GM18507 (cell line): Measurements from ENCODE around the gene KCNC2.
"Not testable (repeated sequence)": the region's sequence is repeated elsewhere in the genome, so short reads cannot be mapped to it uniquely, and the experiment has no call there.

Source experiments
- DNase-seq: peaks from one replicate; pipeline ENCODE4 v3.0.0; 2011; ENCODE audit warnings: low read depth; ENCODE audit not compliant: insufficient read length; ENCODE audit errors: extremely low spot score
- FAIRE-seq: peaks from 2 replicates; lab custom pipeline; 2011; peaks lifted over from hg19 to GRCh38; lab: Jason Lieb, UNC

The KCNC2 gene

GRCh38 chr12:75209812-75210138 is at the start of gene KCNC2:
KCNC2 (minus strand) TSS chr12:75209839.
- DNase-seq (no peak), FAIRE-seq (no peak)

GRCh38 chr12:75259143-75259542 is 49.5 kb upstream of the KCNC2 start:
- DNase-seq (no peak), FAIRE-seq (no peak)

- FAIRE-seq: no peak
- DNase-seq: no peak
Observed at GRCh38 chr12:75257510-75257909, 47.9 kb upstream of the KCNC2 start.

- FAIRE-seq: no peak
- DNase-seq: no peak
Observed at GRCh38 chr12:75245108-75245507, 35.5 kb upstream of the KCNC2 start.

- no peak for DNase-seq
- FAIRE-seq: no peak
Observed at GRCh38 chr12:75239987-75240386, 30.3 kb upstream of the KCNC2 start.

GRCh38 chr12:75236206-75236605 is 26.6 kb upstream of the KCNC2 start:
- DNase-seq: no peak
- FAIRE-seq: no peak

- FAIRE-seq: no peak
Observed at GRCh38 chr12:75227132-75227531, 17.5 kb upstream of the KCNC2 start.

GRCh38 chr12:75212072-75212471 is 2.4 kb upstream of the KCNC2 start:
- FAIRE-seq (no peak), DNase-seq (no peak)

More at GRCh38 chr12:75227132-75227531, 17.5 kb upstream of the KCNC2 start:
- no peak for DNase-seq

- DNase-seq (no peak), FAIRE-seq (no peak)
Observed at GRCh38 chr12:75208856-75209811, 505 bp downstream of the KCNC2 start.

GRCh38 chr12:75207338-75208083 is 2.1 kb downstream of the KCNC2 start:
- DNase-seq (no peak), FAIRE-seq (no peak)

- no peak for DNase-seq
- FAIRE-seq: no peak
Observed at GRCh38 chr12:75205558-75205957, 4.1 kb downstream of the KCNC2 start.

GRCh38 chr12:75196865-75197264 is 12.8 kb downstream of the KCNC2 start:
- FAIRE-seq (no peak), DNase-seq (no peak)

- FAIRE-seq (no peak), DNase-seq (no peak)
Observed at GRCh38 chr12:75196408-75196807, 13.2 kb downstream of the KCNC2 start.

GRCh38 chr12:75194250-75194649 is 15.4 kb downstream of the KCNC2 start:
- no peak for FAIRE-seq

GRCh38 chr12:75192196-75192595 is 17.4 kb downstream of the KCNC2 start:
- DNase-seq (no peak), FAIRE-seq (no peak)

More at GRCh38 chr12:75194250-75194649, 15.4 kb downstream of the KCNC2 start:
- DNase-seq: no peak

- FAIRE-seq: no peak
Observed at GRCh38 chr12:75190846-75191245, 18.8 kb downstream of the KCNC2 start.

GRCh38 chr12:75185881-75186280 is 23.8 kb downstream of the KCNC2 start:
- FAIRE-seq, DNase-seq: not testable (repeated sequence)

More at GRCh38 chr12:75190846-75191245, 18.8 kb downstream of the KCNC2 start:
- DNase-seq: no peak

- FAIRE-seq (no peak), DNase-seq (no peak)
Observed at GRCh38 chr12:75184516-75184915, 25.1 kb downstream of the KCNC2 start.

GRCh38 chr12:75183967-75184366 is 25.7 kb downstream of the KCNC2 start:
- no peak for FAIRE-seq
- DNase-seq: no peak

- DNase-seq: no peak
Observed at GRCh38 chr12:75177997-75178396, 31.6 kb downstream of the KCNC2 start.

GRCh38 chr12:75172611-75173010 is 37.0 kb downstream of the KCNC2 start:
- no peak for FAIRE-seq
- DNase-seq: no peak

More at GRCh38 chr12:75177997-75178396, 31.6 kb downstream of the KCNC2 start:
- FAIRE-seq: no peak
